ENCODE results near the gene RGL1.

The RGL1 gene

DNA sequence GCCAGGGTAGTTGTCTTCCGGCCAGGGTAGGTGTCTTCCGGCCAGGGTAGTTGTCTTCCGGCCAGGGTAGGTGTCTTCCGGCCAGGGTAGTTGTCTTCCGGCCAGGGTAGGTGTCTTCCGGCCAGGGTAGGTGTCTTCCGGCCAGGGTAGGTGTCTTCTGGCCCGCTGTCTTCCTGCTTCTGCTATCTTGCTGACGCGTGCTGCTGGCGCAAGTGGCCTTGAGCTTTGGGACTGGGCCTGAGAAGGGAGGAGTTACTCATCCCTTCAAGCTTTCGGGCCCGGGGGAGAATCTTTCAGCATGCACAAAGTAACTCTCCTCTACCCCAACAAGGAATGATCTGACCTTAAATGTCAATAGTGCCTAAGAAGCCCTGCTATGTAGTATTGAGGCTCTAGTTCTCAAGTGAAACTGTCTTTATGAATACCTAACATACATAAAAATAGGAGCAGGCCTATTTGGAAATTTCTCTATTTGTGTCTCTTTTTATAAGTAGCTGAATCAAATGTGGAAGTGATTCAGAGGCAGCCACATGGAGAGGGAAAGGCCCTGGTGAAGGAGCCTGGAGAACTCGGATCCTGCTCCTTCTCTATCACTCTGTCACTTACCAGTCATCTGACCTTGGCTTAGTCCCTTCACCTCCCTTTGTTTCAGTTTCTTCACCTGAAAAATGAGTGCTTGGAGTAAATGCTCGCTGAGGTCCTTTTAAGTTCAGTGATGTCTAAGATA is 65.6 kb downstream of the RGL1 start:
- no peaks in the 10 kb centered on the region for H3K27me3 ChIP-seq

DNA sequence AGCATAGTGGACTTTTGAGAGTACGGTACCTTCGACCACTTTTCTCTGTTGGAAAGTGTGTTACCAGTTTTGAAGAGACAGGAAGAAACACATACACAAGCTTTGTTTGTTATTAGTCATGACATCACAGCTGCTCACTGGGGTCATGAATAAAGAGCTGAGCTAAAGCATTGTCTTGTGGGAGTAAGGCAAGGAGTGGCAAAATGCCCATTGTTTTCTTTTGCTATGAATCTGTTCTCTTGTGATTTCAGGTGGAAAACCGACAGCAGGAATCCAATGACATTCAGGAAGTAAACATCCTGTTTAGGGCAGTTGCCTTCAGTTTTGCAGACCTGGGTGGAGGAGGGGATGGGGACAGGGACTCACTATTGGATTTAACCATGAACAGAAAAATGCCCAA is 66.2 kb downstream of the RGL1 start:
- Histone ChIP-seq H3K27me3 (no peaks in the 10 kb centered on the region), H3K4me1 (peaks cover 0 to 4% (median 2%) of the 10 kb centered on the region in 4 donors), H3K36me3 (peaks cover 0 to 5% (median 0%) of the 10 kb centered on the region in 3 donors), H3K27ac (no peak overlapping the region), H3K4me3 (no peak overlapping the region), H3K9me3 (no peaks in the 10 kb centered on the region)
- no peak for DNase-seq
- TF ChIP-seq, protein P1, sequence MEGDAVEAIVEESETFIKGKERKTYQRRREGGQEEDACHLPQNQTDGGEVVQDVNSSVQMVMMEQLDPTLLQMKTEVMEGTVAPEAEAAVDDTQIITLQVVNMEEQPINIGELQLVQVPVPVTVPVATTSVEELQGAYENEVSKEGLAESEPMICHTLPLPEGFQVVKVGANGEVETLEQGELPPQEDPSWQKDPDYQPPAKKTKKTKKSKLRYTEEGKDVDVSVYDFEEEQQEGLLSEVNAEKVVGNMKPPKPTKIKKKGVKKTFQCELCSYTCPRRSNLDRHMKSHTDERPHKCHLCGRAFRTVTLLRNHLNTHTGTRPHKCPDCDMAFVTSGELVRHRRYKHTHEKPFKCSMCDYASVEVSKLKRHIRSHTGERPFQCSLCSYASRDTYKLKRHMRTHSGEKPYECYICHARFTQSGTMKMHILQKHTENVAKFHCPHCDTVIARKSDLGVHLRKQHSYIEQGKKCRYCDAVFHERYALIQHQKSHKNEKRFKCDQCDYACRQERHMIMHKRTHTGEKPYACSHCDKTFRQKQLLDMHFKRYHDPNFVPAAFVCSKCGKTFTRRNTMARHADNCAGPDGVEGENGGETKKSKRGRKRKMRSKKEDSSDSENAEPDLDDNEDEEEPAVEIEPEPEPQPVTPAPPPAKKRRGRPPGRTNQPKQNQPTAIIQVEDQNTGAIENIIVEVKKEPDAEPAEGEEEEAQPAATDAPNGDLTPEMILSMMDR (IDR thresholded peaks at IDR 0.05), result no peak
- intact Hi-C loops (cut with DNase I; ENCODE audit: low total_unique reads), result no loop called here

More for the DNA sequence above, 65.6 kb downstream of the RGL1 start:
- peaks cover 0 to 5% (median 0%) of the 10 kb centered on the region in 3 donors for H3K36me3 ChIP-seq
- no peaks in the 10 kb centered on the region for H3K4me1 ChIP-seq
- H3K4me3 ChIP-seq, result no peak overlapping the region
- intact Hi-C loops (cut with DNase I; ENCODE audit: low total_unique reads), result no loop called here
- DNase-seq, result peak; percentile 78 to 86
- peak overlapping the region in 1 of 2 donors; percentile 36 for H3K27ac ChIP-seq
- no peaks in the 10 kb centered on the region for H3K9me3 ChIP-seq
- TF ChIP-seq, protein P1 (IDR thresholded peaks at IDR 0.05), result no peak

DNA sequence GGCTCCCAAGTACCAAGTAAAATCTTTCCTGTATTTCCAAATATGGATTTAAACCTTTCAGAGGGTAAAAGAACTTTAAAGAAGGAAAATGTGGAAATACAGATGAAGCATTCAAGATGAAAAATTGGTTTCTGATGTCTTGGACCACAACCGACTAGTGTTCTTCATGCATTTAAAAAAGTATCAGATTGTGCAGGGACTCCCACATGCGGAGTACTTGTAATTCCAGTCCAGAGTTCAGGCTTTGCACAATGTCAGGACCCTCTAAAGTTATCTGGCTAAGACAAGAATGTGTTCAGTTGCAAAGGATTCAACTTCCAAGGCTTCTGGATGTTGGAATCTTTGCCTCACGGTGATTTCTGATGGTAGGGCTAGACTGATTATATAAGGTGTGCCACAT is 66.7 kb downstream of the RGL1 start:
- Histone ChIP-seq H3K27ac (peak overlapping the region in 1 of 2 donors; percentile 18), H3K36me3 (peaks cover 0 to 2% (median 0%) of the 10 kb centered on the region in 3 donors), H3K27me3 (no peaks in the 10 kb centered on the region), H3K4me3 (no peak overlapping the region), H3K4me1 (peaks cover 0 to 9% (median 5%) of the 10 kb centered on the region in 4 donors), H3K9me3 (no peaks in the 10 kb centered on the region)
- intact Hi-C loops (cut with DNase I; ENCODE audit: low total_unique reads), result no loop called here
- TF ChIP-seq, protein P1 (IDR thresholded peaks at IDR 0.05), result no peak
- DNase-seq, result no peak

DNA sequence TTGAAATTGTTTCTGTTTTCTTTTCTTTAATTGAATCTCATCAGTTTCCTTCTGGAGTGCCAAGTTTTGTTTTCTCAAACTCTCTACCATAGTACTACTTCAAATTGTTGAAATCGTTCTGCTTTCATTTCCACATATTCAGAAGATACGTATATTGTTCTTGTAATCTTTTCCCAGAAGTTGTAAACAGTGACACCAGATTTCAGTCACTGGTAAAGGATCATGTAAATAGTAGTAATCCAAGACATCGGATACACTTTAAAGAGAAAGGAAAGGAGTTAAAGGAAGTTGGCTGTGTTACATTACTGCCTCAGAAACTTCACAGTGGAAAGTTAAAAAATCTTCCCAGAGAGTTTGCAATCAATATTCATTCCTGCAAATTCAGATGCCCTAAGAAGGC is 67.5 kb downstream of the RGL1 start:
- Histone ChIP-seq H3K27ac (peak overlapping the region in 1 of 2 donors; percentile 2), H3K4me3 (no peak overlapping the region), H3K9me3 (no peaks in the 10 kb centered on the region), H3K36me3 (no peaks in the 10 kb centered on the region), H3K27me3 (no peaks in the 10 kb centered on the region), H3K4me1 (peaks cover 0 to 15% (median 9%) of the 10 kb centered on the region in 4 donors)
- intact Hi-C loops (cut with DNase I; ENCODE audit: low total_unique reads), result no loop called here
- TF ChIP-seq, protein P1 (IDR thresholded peaks at IDR 0.05), result no peak
- no peak for DNase-seq

DNA sequence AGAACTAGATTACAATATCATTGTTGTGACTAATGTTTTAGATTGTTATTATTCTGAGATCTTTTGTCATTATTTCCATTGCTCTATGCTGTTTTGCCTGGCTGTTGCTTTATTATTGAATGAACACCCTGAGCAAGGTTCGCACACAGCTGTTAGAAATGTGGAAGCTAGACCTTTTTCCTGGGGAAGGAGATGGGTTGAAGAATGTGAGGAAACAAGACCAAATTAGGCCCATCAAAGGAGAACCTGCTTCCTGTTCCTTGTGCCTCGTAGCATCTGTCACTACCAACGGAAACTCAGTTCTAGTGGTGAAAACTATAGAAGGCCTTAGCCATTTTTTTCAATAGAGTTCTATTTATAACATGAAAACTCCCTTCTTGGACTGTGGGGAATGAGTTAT is 68.7 kb downstream of the RGL1 start:
- TF ChIP-seq, protein P1 (IDR thresholded peaks at IDR 0.05), result no peak
- no peak overlapping the region for H3K27ac ChIP-seq
- no peaks in the 10 kb centered on the region for H3K36me3 ChIP-seq
- no peak for DNase-seq
- intact Hi-C loops (cut with DNase I; ENCODE audit: low total_unique reads), result no loop called here
- H3K9me3 ChIP-seq, result no peaks in the 10 kb centered on the region
- H3K4me3 ChIP-seq, result no peak overlapping the region
- no peaks in the 10 kb centered on the region for H3K27me3 ChIP-seq
- peaks cover 0 to 18% (median 11%) of the 10 kb centered on the region in 4 donors for H3K4me1 ChIP-seq

Data from tibial artery (tissue), 4 donors.